K562 (cell line): ENCODE results near the gene NR2F6. TPM values are rescaled to one million over a fixed set of nuclear protein-coding genes. Genes with fewer than 3 reads are reported as not detected.
A peak's percentile ranks its signal among the peaks of the same experiment; 100 is the strongest.

Source experiments
- CBX1 ChIP-seq: sonication (generic); IDR thresholded peaks from 2 replicates; pipeline ENCODE4 v1.6.1; 2016; ENCODE audit warnings: antibody characterized with exemption, low read depth, mild to moderate bottlenecking
- CEBPG ChIP-seq, 3 experiments: fragments of 200-800 bp in 1 of 3; sonication (Bioruptor generic) in 1 of 3; sonication (generic) in 1 of 3; formaldehyde crosslinking in 1 of 3; IDR thresholded peaks in 2 of 3; conservative IDR thresholded peaks in 1 of 3; 2 replicates each; pipeline versions ENCODE4 v1.6.1 to v1.8.0; 2016 to 2022; ENCODE audit warnings: missing compliant biosample characterization in 2 of 3, missing genetic modification characterization in 2 of 3, mild to moderate bottlenecking in 1 of 3, missing genetic modification reagents in 1 of 3
- EZH2 ChIP-seq: IDR thresholded peaks from 2 replicates; pipeline ENCODE4 v1.6.1; 2012; ENCODE audit warnings: low read depth, mild to moderate bottlenecking, inconsistent platforms, low read length, borderline replicate concordance
- HMGN3 ChIP-seq: IDR thresholded peaks from 2 replicates; pipeline ENCODE4 v1.6.1; 2011; ENCODE audit warnings: borderline replicate concordance, low read depth, mild to moderate bottlenecking, mixed read lengths, low read length; ENCODE audit not compliant: insufficient read length; ENCODE audit errors: extremely low read depth
- KAT8 ChIP-seq: fragments of 450-650 bp; IDR thresholded peaks from 2 replicates; pipeline ENCODE4 v1.6.1; 2016; ENCODE audit warnings: low read depth, mild to moderate bottlenecking
- MTA3 ChIP-seq: fragments of 450-650 bp; formaldehyde crosslinking; IDR thresholded peaks from 2 replicates; pipeline ENCODE4 v1.6.1; 2017; ENCODE audit warnings: mild to moderate bottlenecking, borderline replicate concordance
- NFIC ChIP-seq: fragments of 450-650 bp; IDR thresholded peaks from 2 replicates; pipeline ENCODE4 v1.6.1; 2017; ENCODE audit warnings: mild to moderate bottlenecking, inconsistent platforms
- SOX6 ChIP-seq: fragments of 450-650 bp; IDR thresholded peaks from 2 replicates; pipeline ENCODE4 v1.6.1; 2014; ENCODE audit warnings: mild to moderate bottlenecking
- TEAD4 ChIP-seq, 2 experiments: sonication (generic) in 1 of 2; formaldehyde crosslinking in 1 of 2; IDR thresholded peaks; 2 replicates each; pipeline versions ENCODE4 v1.6.1 to v1.8.0; 2012 to 2022; ENCODE audit warnings: borderline replicate concordance in 1 of 2, inconsistent platforms in 1 of 2, low read length in 1 of 2, mild to moderate bottlenecking in 1 of 2, missing genetic modification reagents in 1 of 2
- ZNF3 ChIP-seq: fragments of 250-450 bp; sonication (Bioruptor Pico); IDR thresholded peaks from 2 replicates; pipeline ENCODE4 v1.5.0; 2021; ENCODE audit warnings: mild to moderate bottlenecking, moderate library complexity
- ZSCAN29 ChIP-seq: fragments of 450-650 bp; IDR thresholded peaks from 2 replicates; pipeline ENCODE4 v1.6.1; 2017
- polyA plus RNA-seq, 8 experiments: library from polyadenylated mRNA; depleted of rRNA in 4 of 8; stranded (reverse) in 5 of 8; unstranded in 3 of 8; fragments of >200 nt; fragmentation: Nextera tagmentation in 2 of 8; fragmentation: Illumina TruSeq in 1 of 8; extraction: Ambion mirVana in 2 of 8; extraction: Trizol in 1 of 8; gene quantifications; 2 replicates each; pipeline versions ENCODE4 v1.2.1 to v1.2.3, GENCODE V29; 2011 to 2014; ENCODE audit warnings: inconsistent platforms in 1 of 8, missing spikeins in 1 of 8
- total RNA-seq, 7 experiments: library from RNA; depleted of rRNA in 6 of 7; stranded (reverse); fragments of >200 nt in 6 of 7; fragmentation: Illumina TruSeq in 2 of 7; extraction: Trizol in 2 of 7; gene quantifications; 2 replicates each; pipeline versions ENCODE4 v1.2.1 to v1.2.3, GENCODE V29; 2011 to 2021; ENCODE audit warnings: low replicate concordance in 1 of 7
- TF ChIP-seq, protein P1 (sequence below): fragments of 250-450 bp; sonication (Bioruptor Pico); IDR thresholded peaks from 2 replicates; pipeline ENCODE4 v1.9.0; 2021; ENCODE audit warnings: mild to moderate bottlenecking, inconsistent platforms
- TF ChIP-seq, protein P2 (sequence below): sonication (generic); formaldehyde crosslinking; IDR thresholded peaks from 2 replicates; pipeline ENCODE4 v1.8.0; 2023; ENCODE audit warnings: mild to moderate bottlenecking, missing genetic modification reagents
- TF ChIP-seq, protein P3 (sequence below), 3 experiments: fragments of 200-800 bp in 1 of 3; sonication (Bioruptor generic) in 1 of 3; sonication (generic) in 1 of 3; formaldehyde crosslinking in 1 of 3; IDR thresholded peaks; 2 replicates each; pipeline versions ENCODE4 v1.6.1 to v1.8.0; 2016 to 2022; ENCODE audit warnings: mild to moderate bottlenecking in 2 of 3, missing compliant biosample characterization in 2 of 3, missing genetic modification characterization in 2 of 3, missing genetic modification reagents in 1 of 3
- TF ChIP-seq, protein P4 (sequence below): fragments of 250-450 bp; sonication (Bioruptor Pico); IDR thresholded peaks from 2 replicates; pipeline ENCODE4 v1.5.0; 2021; ENCODE audit warnings: mild to moderate bottlenecking, borderline replicate concordance
- TF ChIP-seq, protein P5 (sequence below): fragments of 250-450 bp; sonication (Bioruptor Pico); IDR thresholded peaks from 2 replicates; pipeline ENCODE4 v1.4.0; 2020

Gene NR2F6
- total and polyA plus RNA-seq, 9 of the 15 experiments (the other 6 are each of a cell fraction or from before 2014, with no cell fraction given), result 0.76 to 97.5 (median 18.8) TPM

DNA sequence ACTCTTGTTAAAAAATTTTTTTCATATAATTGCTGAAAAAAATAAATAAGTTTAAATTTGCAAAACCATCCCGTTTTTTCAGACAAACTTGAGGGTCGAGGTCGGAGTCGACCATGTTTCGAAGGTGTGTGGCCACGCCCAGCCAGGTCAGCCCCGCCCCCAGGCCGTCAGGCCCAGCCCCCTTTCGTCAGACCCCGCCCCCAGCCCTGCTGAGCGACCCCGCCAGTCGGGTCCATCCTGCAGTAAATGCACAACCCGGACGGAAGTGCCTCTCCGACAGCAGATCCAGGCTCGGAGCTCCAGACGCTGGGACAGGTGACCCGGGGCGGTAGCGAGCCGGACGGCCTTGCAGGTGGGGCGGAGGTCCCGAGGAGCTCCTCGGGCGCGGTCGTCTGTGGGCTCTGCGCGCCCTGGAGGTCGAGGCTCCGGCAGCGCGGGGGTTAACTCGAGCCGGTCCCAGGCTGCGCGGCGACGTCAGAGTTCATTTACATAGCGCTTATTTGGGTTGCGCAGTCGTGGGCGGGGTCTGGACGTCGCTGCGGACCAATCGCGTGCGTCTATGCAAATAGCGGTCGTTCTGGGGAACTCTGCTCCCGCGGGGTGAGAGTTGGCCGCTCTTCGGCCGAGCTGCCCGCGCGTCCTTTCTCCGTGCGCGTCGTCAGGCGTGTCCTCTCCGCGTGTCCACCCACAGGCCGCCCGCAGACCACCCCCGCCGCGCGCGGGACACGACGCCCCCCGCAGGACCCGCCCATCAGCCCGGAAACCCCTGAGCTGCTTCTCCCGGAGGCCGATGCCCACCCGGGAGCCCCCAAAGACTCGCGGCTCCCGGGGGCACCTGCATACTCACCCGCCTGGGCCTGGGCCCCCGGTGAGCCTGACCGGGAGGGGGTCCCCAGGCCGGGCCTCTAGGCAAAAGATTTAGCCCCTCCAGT is 19.5 kb downstream of the NR2F6 start, which contains the start of gene OCEL1 (continued):
- TF ChIP-seq, protein P1, sequence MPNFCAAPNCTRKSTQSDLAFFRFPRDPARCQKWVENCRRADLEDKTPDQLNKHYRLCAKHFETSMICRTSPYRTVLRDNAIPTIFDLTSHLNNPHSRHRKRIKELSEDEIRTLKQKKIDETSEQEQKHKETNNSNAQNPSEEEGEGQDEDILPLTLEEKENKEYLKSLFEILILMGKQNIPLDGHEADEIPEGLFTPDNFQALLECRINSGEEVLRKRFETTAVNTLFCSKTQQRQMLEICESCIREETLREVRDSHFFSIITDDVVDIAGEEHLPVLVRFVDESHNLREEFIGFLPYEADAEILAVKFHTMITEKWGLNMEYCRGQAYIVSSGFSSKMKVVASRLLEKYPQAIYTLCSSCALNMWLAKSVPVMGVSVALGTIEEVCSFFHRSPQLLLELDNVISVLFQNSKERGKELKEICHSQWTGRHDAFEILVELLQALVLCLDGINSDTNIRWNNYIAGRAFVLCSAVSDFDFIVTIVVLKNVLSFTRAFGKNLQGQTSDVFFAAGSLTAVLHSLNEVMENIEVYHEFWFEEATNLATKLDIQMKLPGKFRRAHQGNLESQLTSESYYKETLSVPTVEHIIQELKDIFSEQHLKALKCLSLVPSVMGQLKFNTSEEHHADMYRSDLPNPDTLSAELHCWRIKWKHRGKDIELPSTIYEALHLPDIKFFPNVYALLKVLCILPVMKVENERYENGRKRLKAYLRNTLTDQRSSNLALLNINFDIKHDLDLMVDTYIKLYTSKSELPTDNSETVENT (CRISPR knock-in tag), result 0 out of 2 replicates have a peak, but pooled peaks have one; percentile 44
- TF ChIP-seq NFIC (0 out of 2 replicates have a peak, but pooled peaks have one; percentile 42), ZSCAN29 (no peak), MTA3 (peak; percentile 93), EZH2 (no peak), SOX6 (peak; percentile 25; the same call in 1 of the 2 replicates), CEBPG (CRISPR knock-in tag; IDR thresholded peaks at IDR 0.05) (peak; percentile 82), CEBPG (tag; conservative IDR thresholded peaks at IDR 0.05 in 1 of 2, IDR thresholded peaks at IDR 0.05 in 1 of 2) (peak; percentile 41 to 76; a peak in 3 of 4 replicates), KAT8 (no peak), CBX1 (0 out of 2 replicates have a peak, but pooled peaks have one; percentile 9), HMGN3 (peak; percentile 88), TEAD4 (IDR thresholded peaks at IDR 0.05; ENCODE audit: low read length) (0 out of 2 replicates have a peak, but pooled peaks have one; percentile 2), TEAD4 (CRISPR knock-in tag; IDR thresholded peaks at IDR 0.05; ENCODE audit: borderline replicate concordance) (no peak), ZNF3 (CRISPR knock-in tag) (no peak)
- TF ChIP-seq, protein P2, sequence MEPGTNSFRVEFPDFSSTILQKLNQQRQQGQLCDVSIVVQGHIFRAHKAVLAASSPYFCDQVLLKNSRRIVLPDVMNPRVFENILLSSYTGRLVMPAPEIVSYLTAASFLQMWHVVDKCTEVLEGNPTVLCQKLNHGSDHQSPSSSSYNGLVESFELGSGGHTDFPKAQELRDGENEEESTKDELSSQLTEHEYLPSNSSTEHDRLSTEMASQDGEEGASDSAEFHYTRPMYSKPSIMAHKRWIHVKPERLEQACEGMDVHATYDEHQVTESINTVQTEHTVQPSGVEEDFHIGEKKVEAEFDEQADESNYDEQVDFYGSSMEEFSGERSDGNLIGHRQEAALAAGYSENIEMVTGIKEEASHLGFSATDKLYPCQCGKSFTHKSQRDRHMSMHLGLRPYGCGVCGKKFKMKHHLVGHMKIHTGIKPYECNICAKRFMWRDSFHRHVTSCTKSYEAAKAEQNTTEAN (CRISPR knock-in tag), result peak; percentile 61; the same call in 1 of the 2 replicates
- TF ChIP-seq, protein P3, sequence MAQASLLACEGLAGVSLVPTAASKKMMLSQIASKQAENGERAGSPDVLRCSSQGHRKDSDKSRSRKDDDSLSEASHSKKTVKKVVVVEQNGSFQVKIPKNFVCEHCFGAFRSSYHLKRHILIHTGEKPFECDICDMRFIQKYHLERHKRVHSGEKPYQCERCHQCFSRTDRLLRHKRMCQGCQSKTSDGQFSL (CRISPR knock-in tag; IDR thresholded peaks at IDR 0.05), result no peak
- TF ChIP-seq, protein P3 (tag; IDR thresholded peaks at IDR 0.05), result no peak
- TF ChIP-seq, protein P4, sequence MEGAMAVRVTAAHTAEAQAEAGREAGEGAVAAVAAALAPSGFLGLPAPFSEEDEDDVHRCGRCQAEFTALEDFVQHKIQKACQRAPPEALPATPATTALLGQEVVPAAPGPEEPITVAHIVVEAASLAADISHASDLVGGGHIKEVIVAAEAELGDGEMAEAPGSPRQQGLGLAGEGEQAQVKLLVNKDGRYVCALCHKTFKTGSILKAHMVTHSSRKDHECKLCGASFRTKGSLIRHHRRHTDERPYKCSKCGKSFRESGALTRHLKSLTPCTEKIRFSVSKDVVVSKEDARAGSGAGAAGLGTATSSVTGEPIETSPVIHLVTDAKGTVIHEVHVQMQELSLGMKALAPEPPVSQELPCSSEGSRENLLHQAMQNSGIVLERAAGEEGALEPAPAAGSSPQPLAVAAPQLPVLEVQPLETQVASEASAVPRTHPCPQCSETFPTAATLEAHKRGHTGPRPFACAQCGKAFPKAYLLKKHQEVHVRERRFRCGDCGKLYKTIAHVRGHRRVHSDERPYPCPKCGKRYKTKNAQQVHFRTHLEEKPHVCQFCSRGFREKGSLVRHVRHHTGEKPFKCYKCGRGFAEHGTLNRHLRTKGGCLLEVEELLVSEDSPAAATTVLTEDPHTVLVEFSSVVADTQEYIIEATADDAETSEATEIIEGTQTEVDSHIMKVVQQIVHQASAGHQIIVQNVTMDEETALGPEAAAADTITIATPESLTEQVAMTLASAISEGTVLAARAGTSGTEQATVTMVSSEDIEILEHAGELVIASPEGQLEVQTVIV (CRISPR knock-in tag), result no peak
- TF ChIP-seq, protein P5, sequence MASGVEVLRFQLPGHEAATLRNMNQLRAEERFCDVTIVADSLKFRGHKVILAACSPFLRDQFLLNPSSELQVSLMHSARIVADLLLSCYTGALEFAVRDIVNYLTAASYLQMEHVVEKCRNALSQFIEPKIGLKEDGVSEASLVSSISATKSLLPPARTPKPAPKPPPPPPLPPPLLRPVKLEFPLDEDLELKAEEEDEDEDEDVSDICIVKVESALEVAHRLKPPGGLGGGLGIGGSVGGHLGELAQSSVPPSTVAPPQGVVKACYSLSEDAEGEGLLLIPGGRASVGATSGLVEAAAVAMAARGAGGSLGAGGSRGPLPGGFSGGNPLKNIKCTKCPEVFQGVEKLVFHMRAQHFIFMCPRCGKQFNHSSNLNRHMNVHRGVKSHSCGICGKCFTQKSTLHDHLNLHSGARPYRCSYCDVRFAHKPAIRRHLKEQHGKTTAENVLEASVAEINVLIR (CRISPR knock-in tag), result peak; percentile 60
